HG02840 (cell line): Measurements from ENCODE around the gene APAF1.
"Not testable (repeated sequence)": the region's sequence is repeated elsewhere in the genome, so short reads cannot be mapped to it uniquely, and the experiment has no call there.

Source experiments
- ATAC-seq: cut with Tn5 transposase; IDR thresholded peaks from one replicate; pipeline ENCODE4 v1.9.1; 2021; ENCODE audit warnings: mild to moderate bottlenecking, moderate library complexity, moderate number of reproducible peaks; ENCODE audit not compliant: unreplicated experiment, low FRiP score

APAF1 gene

GRCh38 chr12:98644712-98645571 is at the start of gene APAF1, which contains the start of gene IKBIP:
TSS of gene APAF1 (plus strand) at chr12:98645290. CDS start at chr12:98648360, 3,070 bp downstream.
TSS of gene IKBIP (minus strand) at chr12:98644788. CDS start at chr12:98644701, 87 bp downstream.
- ATAC-seq: peak; percentile 84

GRCh38 chr12:98597313-98597712 is 47.8 kb upstream of the APAF1 start:
- ATAC-seq: not testable (repeated sequence)

- ATAC-seq: no peak
Observed at GRCh38 chr12:98601924-98602323, 43.2 kb upstream of the APAF1 start.

- no peak for ATAC-seq
Observed at GRCh38 chr12:98606359-98606988, 38.6 kb upstream of the APAF1 start.

GRCh38 chr12:98610596-98610995 is 34.5 kb upstream of the APAF1 start:
- ATAC-seq: no peak

GRCh38 chr12:98612696-98613334 is 32.3 kb upstream of the APAF1 start:
- peak; percentile 87 for ATAC-seq

DNA sequence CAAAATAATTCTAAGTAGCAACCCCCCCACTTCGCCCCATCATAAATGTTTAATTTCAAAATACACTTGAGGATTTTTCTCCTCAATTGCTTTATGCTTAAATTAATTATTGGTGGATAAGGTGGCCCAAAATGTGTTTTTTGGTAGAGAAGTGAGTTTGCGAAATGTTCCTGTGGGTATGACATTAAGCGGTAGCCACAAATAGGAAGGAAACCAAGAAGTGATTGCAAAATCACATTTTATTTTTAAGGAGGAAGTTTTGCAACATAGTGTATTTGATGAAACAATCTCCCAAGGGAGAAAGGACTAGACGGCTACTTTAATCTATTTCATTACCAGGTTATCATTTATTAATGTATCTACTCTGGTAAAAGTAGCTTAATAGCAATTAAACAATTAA is 26.1 kb upstream of the APAF1 start:
- no peak for ATAC-seq

- ATAC-seq: no peak
Observed at GRCh38 chr12:98635657-98636323, 9.3 kb upstream of the APAF1 start.

- ATAC-seq: no peak
Observed at GRCh38 chr12:98637068-98637467, 8.0 kb upstream of the APAF1 start.

- ATAC-seq: no peak
Observed at GRCh38 chr12:98638009-98638408, 7.1 kb upstream of the APAF1 start.

DNA sequence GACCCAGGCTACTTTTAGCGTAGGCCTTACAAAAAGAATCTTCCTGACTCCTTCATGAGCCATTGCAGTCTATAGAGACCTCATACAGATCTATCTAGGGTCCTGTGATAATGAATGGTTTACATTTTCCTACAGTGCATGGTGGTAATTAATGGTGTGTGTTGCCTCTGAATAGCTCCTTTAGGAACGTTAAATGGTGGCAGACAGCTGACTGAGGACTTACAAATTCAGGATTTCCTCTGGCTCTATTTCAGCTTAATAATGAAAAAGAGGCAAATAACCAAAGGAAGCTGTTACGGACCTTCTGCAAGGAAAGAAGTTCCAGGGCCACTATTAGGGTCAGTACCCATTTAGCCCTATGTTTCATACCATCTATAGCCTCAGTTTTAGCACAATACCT is 5.6 kb upstream of the APAF1 start:
- ATAC-seq: no peak

DNA sequence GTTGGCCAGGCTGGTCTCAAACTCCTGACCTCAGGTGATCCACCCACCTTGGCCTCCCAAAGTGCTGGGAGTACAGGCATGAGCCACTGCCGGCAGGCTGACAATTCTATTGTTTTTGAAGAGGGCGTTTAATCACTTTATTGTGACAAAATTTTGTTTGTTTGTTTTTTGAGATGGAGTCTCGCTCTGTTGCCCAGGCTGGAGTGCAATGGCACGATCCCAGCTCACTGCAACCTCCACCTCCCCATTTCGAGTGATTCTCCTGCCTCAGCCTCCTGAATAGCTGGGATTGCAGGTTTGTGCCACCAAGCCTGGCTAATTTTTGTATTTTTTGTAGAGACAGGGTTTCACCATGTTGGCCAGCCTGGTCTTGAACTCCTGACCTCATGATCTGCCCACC is 2.3 kb upstream of the APAF1 start:
- not testable (repeated sequence) for ATAC-seq

DNA sequence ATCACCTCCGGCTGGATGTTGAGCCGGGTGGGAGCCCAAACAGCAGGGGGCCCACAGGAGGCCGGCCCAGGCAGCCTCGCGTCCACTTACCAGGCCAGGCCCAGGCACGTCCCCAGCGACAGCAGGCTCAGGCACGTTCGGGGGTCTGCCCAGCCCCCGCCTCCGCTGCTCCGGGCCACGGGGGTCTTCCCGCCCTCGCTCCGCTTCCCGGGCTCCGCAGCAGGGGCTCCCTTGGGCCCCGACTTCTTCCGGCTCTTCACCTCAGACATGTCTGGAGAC is 718 bp upstream of the APAF1 start:
- peak; percentile 24 for ATAC-seq

GRCh38 chr12:98645572-98646067 is 530 bp downstream of the APAF1 start:
- ATAC-seq: no peak

- no peak for ATAC-seq
Observed at GRCh38 chr12:98646294-98647090, 1.4 kb downstream of the APAF1 start.

DNA sequence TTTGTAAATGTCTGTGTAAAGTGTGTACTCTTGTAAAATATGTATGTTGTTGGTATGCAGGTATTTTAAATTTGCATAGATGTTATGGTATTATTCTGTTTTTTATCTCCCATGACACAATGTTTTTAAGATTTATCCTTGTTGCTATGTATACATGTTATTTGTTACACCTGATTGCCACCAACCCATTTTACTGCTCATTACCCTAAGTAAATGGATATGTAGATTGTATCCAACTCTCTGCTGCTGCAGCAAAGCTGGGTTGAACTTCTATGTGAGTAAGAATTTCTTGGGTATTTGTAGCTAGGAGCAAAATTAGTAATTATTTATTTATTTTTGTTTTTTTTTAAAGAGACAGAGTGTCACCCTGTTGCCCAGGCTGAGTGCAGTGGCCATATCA is 6.2 kb downstream of the APAF1 start:
- no peak for ATAC-seq

GRCh38 chr12:98653866-98654493 is 8.9 kb downstream of the APAF1 start:
- no peak for ATAC-seq

DNA sequence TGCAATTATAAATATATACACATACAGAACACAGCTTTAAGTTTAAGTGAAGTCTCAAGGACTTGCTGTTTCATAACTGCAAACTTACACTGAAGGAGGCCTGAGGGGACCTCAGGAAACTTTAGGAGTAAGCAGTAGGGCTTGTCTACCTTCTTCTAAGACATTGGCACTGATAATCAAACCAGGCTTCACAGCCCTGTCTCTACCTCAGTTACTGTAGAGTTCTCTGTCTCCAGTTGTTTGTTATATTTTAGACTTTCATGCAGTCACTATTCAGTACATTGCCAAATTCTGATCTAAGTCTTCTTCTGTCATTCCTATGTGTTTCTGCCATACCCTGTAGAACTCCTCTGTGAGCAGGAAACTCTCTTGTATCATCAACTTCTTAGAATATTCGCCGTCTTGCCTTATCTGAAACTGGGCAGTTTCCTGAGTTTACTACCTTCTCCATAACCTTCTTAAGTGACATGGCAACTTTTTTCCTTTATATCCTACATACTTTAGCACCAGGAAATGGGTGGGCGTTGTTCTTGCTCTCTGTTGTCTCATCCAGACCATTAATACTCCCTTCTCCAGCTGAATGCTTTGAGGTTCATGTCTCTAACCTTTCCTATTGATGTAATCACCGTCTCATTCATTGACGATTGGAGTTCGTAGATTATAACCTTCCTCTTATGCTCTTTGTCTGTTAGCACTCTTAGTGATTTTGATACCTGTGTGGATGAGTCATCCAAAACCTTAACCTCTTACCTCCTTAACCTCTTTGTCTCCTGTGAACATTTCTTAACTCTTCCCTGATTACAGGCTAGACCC is 11.4 kb downstream of the APAF1 start:
- no peak for ATAC-seq

DNA sequence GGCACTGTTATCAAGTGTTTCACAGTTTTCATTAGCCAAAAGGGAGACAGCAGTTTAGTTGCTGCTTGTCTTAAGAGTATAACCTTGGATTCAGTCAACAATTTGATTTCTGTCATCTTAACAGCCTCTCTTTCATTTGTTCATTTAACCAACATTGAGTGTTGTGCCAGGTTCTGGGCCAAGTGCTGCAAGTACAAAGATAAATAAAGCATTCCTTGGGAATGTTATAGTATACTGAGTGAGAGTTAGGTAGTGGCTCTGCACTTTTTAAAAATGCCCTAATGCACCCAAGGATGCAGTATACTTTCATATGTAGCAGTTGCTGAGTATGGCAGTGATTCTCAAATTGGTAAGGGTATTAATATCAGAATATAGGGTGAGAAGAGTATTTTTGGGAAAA is 15.4 kb downstream of the APAF1 start:
- no peak for ATAC-seq
